HG03196 (cell line): ENCODE results near the gene SLC1A6.
"Not testable (repeated sequence)": the region's sequence is repeated elsewhere in the genome, so short reads cannot be mapped to it uniquely, and the experiment has no call there.

ENCODE experiments used
- ATAC-seq: cut with Tn5 transposase; IDR thresholded peaks from one replicate; pipeline ENCODE4 v1.9.1; 2021; ENCODE audit not compliant: unreplicated experiment

SLC1A6 gene

GRCh38 chr19:14959263-14959662 lies 20.4 kb downstream of the SLC1A6 start:
- ATAC-seq: no peak

- ATAC-seq: no peak
Measured at GRCh38 chr19:14957464-14957863, 22.2 kb downstream of the SLC1A6 start.

GRCh38 chr19:14954071-14954655 lies 25.5 kb downstream of the SLC1A6 start:
- no peak for ATAC-seq

GRCh38 chr19:14952767-14953166 lies 26.9 kb downstream of the SLC1A6 start:
- ATAC-seq: no peak

- no peak for ATAC-seq
Measured at GRCh38 chr19:14950421-14950820, 29.2 kb downstream of the SLC1A6 start.

GRCh38 chr19:14949876-14950275 lies 29.8 kb downstream of the SLC1A6 start:
- no peak for ATAC-seq

GRCh38 chr19:14949413-14949812 lies 30.3 kb downstream of the SLC1A6 start:
- ATAC-seq: not testable (repeated sequence)

- ATAC-seq: no peak
Measured at GRCh38 chr19:14944456-14944855, 35.2 kb downstream of the SLC1A6 start.

GRCh38 chr19:14943601-14944000 lies 36.1 kb downstream of the SLC1A6 start:
- ATAC-seq: no peak

GRCh38 chr19:14941189-14941588 lies 38.5 kb downstream of the SLC1A6 start, which contains the start of gene OR7C2:
TSS of gene OR7C2 (plus strand) at chr19:14941489. CDS start at chr19:14941489, 0 bp downstream.
- ATAC-seq: no peak

- ATAC-seq: no peak
Measured at GRCh38 chr19:14940266-14940665, 39.4 kb downstream of the SLC1A6 start.

- no peak for ATAC-seq
Measured at GRCh38 chr19:14933506-14933905, 46.2 kb downstream of the SLC1A6 start.

GRCh38 chr19:14916848-14917247 lies 62.8 kb downstream of the SLC1A6 start:
- ATAC-seq: no peak

GRCh38 chr19:14915116-14915515 lies 64.5 kb downstream of the SLC1A6 start:
- ATAC-seq: no peak

- no peak for ATAC-seq
Measured at GRCh38 chr19:14906711-14907110, 73.0 kb downstream of the SLC1A6 start.

GRCh38 chr19:14901675-14902260 lies 77.9 kb downstream of the SLC1A6 start:
- ATAC-seq: no peak
